Activated CD8-positive, alpha-beta T cell treated with anti-CD3 and anti-CD28 coated beads, Interleukin-2, amount 10 ng/mL, durations not matched to agents 7 days and 5 days (primary cell): ENCODE results near the gene NDEL1. TPM values are rescaled to one million over a fixed set of nuclear protein-coding genes. Genes with fewer than 3 reads are reported as not detected.

ENCODE experiments used
- ATAC-seq: fragments of 150-1000 bp; cut with Tn5 transposase; one replicate; pipeline ENCODE4 v1.10.0; 2021; ENCODE audit warnings: moderate library complexity
- CTCF ChIA-PET: fragments of 350-600 bp; sonication (Branson Sonifier 250); formaldehyde crosslinking; loops from one replicate; lab custom pipeline; 2021; ENCODE audit warnings: antibody characterized with exemption; lab: Charles Lee
- POLR2A ChIA-PET: fragments of 350-600 bp; sonication (Branson Sonifier 250); formaldehyde crosslinking; loops from one replicate; lab custom pipeline; 2021; ENCODE audit warnings: antibody characterized with exemption; lab: Charles Lee
- DNase-seq: peaks from one replicate; pipeline ENCODE4 v3.0.0-alpha.2; 2020
- H3K27ac Mint-ChIP-seq: one replicate; pipeline ENCODE4 v1.8.0; 2021; ENCODE audit warnings: mild to moderate bottlenecking, mixed read lengths
- H3K27me3 Mint-ChIP-seq: one replicate; pipeline ENCODE4 v1.8.0; 2021; ENCODE audit warnings: low read depth, mixed read lengths
- H3K36me3 Mint-ChIP-seq: one replicate; pipeline ENCODE4 v1.8.0; 2021; ENCODE audit warnings: low read depth, mixed read lengths
- H3K4me1 Mint-ChIP-seq: one replicate; pipeline ENCODE4 v1.8.0; 2021; ENCODE audit warnings: low read depth, mixed read lengths
- H3K4me3 Mint-ChIP-seq: one replicate; pipeline ENCODE4 v1.8.0; 2021; ENCODE audit warnings: mild to moderate bottlenecking, mixed read lengths
- H3K9me3 Mint-ChIP-seq: one replicate; pipeline ENCODE4 v1.8.0; 2022; ENCODE audit warnings: mixed read lengths; ENCODE audit not compliant: insufficient read depth
- total RNA-seq, 2 experiments: library from RNA; stranded (reverse); gene quantifications; one replicate each; pipeline ENCODE4 v1.2.3, GENCODE V29; 2021

Gene NDEL1
- total RNA-seq, 2 experiments from 2014 or later = 48.1 to 52.5 TPM

DNA sequence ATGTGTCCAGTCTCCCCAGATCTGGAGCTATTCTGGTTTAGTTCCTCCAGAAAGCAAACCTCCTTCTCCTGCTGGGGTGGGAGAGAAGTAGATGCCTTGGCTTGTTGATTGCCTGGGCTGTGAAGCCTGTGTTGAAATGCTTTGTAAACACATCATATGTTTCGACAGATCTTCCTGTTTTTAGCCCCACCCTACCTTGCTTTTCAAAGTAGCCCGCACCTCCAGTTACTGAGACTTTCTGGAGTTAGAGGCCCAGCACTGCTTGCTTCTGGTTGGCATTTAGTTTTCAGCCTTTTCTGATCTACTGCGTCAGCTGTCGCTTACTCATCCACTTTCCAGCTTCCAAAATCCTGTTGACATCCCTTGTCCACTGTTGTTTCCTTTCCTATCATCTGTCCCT, 17.9 kb upstream of the NDEL1 start:
- Mint-ChIP-seq H3K27ac (no peak overlapping the region), H3K27me3 (peaks cover 49% of the 10 kb centered on the region)
- CTCF ChIA-PET = interaction anchor here (4.5 kb wide), 1 partner anchor 8 kb away, joined by 36 read pairs; no protein-coding TSS in a partner anchor

GRCh38 chr17:8418471-8418870, 17.2 kb upstream of the NDEL1 start:
- H3K9me3 Mint-ChIP-seq = no peaks in the 10 kb centered on the region
- H3K4me1 Mint-ChIP-seq = peaks cover 3% of the 10 kb centered on the region
- H3K27me3 Mint-ChIP-seq = peaks cover 50% of the 10 kb centered on the region
- no peak for ATAC-seq
- no peaks in the 10 kb centered on the region for H3K36me3 Mint-ChIP-seq
- H3K4me3 Mint-ChIP-seq = no peak overlapping the region
- ChIA-PET CTCF (interaction anchor here (4.5 kb wide), 1 partner anchor 8 kb away, joined by 36 read pairs; no protein-coding TSS in a partner anchor), POLR2A (no interaction called here)
- no peak overlapping the region for H3K27ac Mint-ChIP-seq
- DNase-seq = no peak

More for the DNA sequence above, 17.9 kb upstream of the NDEL1 start:
- H3K4me3 Mint-ChIP-seq = no peak overlapping the region
- H3K4me1 Mint-ChIP-seq = peaks cover 10% of the 10 kb centered on the region
- H3K36me3 Mint-ChIP-seq = no peaks in the 10 kb centered on the region
- DNase-seq = no peak
- H3K9me3 Mint-ChIP-seq = no peaks in the 10 kb centered on the region
- ATAC-seq = no peak
- POLR2A ChIA-PET = no interaction called here

DNA sequence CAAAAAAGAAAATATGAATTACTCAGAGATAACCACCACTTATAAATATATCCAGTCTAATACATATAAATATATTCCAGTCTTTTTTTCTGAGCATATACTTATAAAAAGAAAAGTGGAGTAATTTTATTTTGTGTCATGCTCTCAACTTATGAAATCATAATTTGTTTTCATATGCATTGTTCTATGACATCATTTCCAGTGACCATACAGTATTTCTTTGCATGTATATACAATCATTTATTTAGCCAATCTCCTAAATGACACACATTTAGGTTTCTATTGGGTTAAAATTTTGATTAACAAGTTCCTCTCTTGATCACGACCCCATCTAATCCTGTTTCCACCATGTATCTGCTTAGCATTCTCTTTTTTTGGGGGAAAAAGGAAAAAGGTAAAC, 16.4 kb upstream of the NDEL1 start:
- no peaks in the 10 kb centered on the region for H3K4me1 Mint-ChIP-seq
- ATAC-seq (no peak), DNase-seq (no peak)
- H3K36me3 Mint-ChIP-seq = no peaks in the 10 kb centered on the region
- H3K27ac Mint-ChIP-seq = no peak overlapping the region
- ChIA-PET CTCF (interaction anchor here (4.5 kb wide), 1 partner anchor 9 kb away, joined by 36 read pairs; no protein-coding TSS in a partner anchor), POLR2A (interaction anchor here (0.9 kb wide), 1 partner anchor 9 kb away, joined by 3 read pairs; no protein-coding TSS in a partner anchor)
- H3K9me3 Mint-ChIP-seq = no peaks in the 10 kb centered on the region
- peaks cover 50% of the 10 kb centered on the region for H3K27me3 Mint-ChIP-seq
- no peak overlapping the region for H3K4me3 Mint-ChIP-seq

DNA sequence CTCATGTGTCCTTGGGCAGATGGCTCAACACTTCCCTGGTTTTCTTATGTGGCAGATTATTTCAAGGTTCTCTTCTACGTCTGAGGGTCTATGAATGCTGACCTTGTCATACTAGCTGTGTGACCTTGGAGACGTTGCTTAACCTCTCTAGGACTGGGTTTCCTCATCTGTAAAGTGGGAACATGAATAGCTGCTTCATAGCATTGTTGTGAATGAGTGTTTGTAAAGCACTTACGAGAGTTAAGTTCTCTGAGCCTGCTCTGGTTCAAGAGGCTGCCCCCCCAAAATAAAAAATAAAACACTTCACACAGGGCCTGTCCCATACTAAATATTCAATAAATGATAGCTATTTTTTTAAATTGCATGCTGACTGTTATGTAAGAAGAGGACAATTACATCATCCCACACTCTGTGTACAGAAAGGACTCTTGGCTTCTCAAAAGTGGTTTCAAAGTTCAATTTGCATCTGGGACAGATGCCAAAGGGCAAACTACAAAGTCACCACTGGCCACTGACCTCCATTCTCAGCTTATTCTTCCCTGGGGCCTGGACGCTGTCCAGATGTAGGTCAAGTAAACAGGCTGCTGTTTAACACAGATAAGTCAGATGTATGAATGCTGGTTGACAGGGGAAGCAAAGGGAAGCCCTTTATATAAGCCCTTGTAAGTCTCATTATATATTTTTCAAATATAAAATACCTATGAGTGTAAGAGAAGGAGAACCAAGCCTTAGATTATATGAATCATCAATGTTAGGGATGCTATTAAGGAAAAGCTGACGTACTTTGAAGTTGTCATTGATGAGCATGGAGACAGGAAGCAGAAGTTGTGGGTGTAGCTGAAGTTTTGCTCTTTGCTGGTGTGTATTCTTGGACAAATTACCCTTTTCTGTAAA, 15.4 kb upstream of the NDEL1 start:
- DNase-seq (no peak), ATAC-seq (no peak)
- Mint-ChIP-seq H3K4me3 (no peak overlapping the region), H3K4me1 (no peaks in the 10 kb centered on the region), H3K9me3 (no peaks in the 10 kb centered on the region), H3K36me3 (no peaks in the 10 kb centered on the region), H3K27ac (no peak overlapping the region), H3K27me3 (peaks cover 49% of the 10 kb centered on the region)
- ChIA-PET POLR2A (interaction anchor here (0.9 kb wide), 1 partner anchor 10 kb away, joined by 3 read pairs; no protein-coding TSS in a partner anchor), CTCF (interaction anchor here (4.5 kb wide), 1 partner anchor 10 kb away, joined by 36 read pairs; no protein-coding TSS in a partner anchor)

GRCh38 chr17:8421571-8421970, 14.1 kb upstream of the NDEL1 start:
- DNase-seq (no peak), ATAC-seq (no peak)
- Mint-ChIP-seq H3K9me3 (no peaks in the 10 kb centered on the region), H3K36me3 (no peaks in the 10 kb centered on the region), H3K4me3 (no peak overlapping the region), H3K4me1 (no peaks in the 10 kb centered on the region), H3K27me3 (peaks cover 41% of the 10 kb centered on the region), H3K27ac (no peak overlapping the region)
- CTCF ChIA-PET = interaction anchor here (4.5 kb wide), 1 partner anchor 11 kb away, joined by 36 read pairs; no protein-coding TSS in a partner anchor
- POLR2A ChIA-PET = no interaction called here

DNA sequence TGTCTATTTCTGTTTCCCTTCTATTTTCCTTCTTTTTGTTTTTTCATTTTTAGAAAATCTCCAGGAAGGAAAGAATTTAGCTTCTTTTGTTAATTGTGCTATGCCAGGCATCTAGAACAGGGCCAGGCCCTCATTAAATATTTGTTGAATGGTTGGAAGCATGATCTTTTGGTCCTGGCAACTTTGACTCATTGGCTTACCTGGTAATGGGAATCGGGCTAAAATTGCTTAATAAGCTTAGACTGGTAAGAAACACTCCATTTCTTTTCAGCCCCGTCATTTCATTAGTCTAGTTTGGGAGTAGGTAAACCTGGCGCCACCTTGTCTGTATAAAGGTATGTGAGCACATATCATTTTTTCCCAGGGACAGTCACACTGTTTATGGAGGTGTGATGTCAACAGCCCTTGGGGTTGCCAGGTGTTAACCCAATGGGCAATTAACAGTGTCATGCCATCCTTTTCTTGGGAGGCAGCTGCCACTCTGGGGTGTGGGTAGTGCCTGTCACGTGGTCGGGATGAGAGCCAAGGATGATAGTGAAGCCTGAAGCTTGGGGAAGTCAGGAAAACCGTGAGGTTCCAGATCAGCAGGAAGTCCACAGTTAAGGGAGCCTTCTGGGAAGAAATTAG, 9.5 kb upstream of the NDEL1 start:
- ChIA-PET CTCF (interaction anchor here (3.8 kb wide), 1 partner anchor 16 kb away, joined by 14 read pairs; no protein-coding TSS in a partner anchor), POLR2A (no interaction called here)
- no peaks in the 10 kb centered on the region for H3K9me3 Mint-ChIP-seq
- H3K27ac Mint-ChIP-seq = no peak overlapping the region
- ATAC-seq (no peak), DNase-seq (no peak)
- H3K4me3 Mint-ChIP-seq = no peak overlapping the region
- no peaks in the 10 kb centered on the region for H3K4me1 Mint-ChIP-seq
- H3K36me3 Mint-ChIP-seq = no peaks in the 10 kb centered on the region
- peaks cover 17% of the 10 kb centered on the region for H3K27me3 Mint-ChIP-seq

DNA sequence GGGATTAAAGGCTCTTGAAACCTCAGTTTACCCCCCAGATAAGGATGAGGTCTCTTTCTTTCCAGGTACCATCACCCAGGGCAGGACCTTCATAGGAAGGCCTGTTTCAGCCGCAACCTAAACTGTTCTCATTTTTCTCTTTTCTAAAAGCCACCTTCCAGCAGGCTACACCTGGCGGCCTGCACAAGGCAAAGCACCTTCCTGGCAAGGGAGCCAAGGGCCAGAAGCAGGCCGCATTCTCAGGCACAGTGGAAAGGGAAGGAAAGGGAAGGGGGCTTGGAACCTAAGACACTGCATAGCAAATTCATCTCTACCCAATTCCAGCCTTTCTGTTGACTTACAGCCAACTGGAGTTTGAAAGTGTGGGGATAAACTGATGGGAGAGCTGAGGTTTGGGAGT, 8.9 kb upstream of the NDEL1 start:
- Mint-ChIP-seq H3K4me3 (no peak overlapping the region), H3K36me3 (no peaks in the 10 kb centered on the region), H3K27ac (no peak overlapping the region), H3K27me3 (peaks cover 15% of the 10 kb centered on the region), H3K4me1 (no peaks in the 10 kb centered on the region), H3K9me3 (no peaks in the 10 kb centered on the region)
- no peak for DNase-seq
- ATAC-seq = no peak
- POLR2A ChIA-PET = no interaction called here
- CTCF ChIA-PET = interaction anchor here (3.8 kb wide), 1 partner anchor 17 kb away, joined by 14 read pairs; no protein-coding TSS in a partner anchor

GRCh38 chr17:8430966-8431365, 4.7 kb upstream of the NDEL1 start:
- no peaks in the 10 kb centered on the region for H3K9me3 Mint-ChIP-seq
- no peak overlapping the region for H3K4me3 Mint-ChIP-seq
- ATAC-seq = no peak
- DNase-seq = no peak
- H3K27ac Mint-ChIP-seq = no peak overlapping the region
- CTCF ChIA-PET = interaction anchor here (1.0 to 1.9 kb wide), 3 partner anchors 21 to 316 kb away, joined by 3 to 6 read pairs (median 5); no protein-coding TSS in a partner anchor
- peaks cover 4% of the 10 kb centered on the region for H3K4me1 Mint-ChIP-seq
- POLR2A ChIA-PET = interaction anchor here (0.6 kb wide), 1 partner anchor 184 kb away, joined by 3 read pairs; no protein-coding TSS in a partner anchor
- peaks cover 4% of the 10 kb centered on the region for H3K27me3 Mint-ChIP-seq
- no peaks in the 10 kb centered on the region for H3K36me3 Mint-ChIP-seq

GRCh38 chr17:8436169-8436843, 622 bp downstream of the NDEL1 start:
- H3K4me3 Mint-ChIP-seq = peak overlapping the region; percentile 93
- H3K9me3 Mint-ChIP-seq = no peaks in the 10 kb centered on the region
- peak overlapping the region; percentile 95 for H3K27ac Mint-ChIP-seq
- H3K27me3 Mint-ChIP-seq = no peaks in the 10 kb centered on the region
- ChIA-PET CTCF (interaction anchor here (0.7 to 1.7 kb wide), 9 partner anchors 26 to 856 kb away, joined by 3 to 10 read pairs (median 4); partner anchors contain the start of gene RPL26), POLR2A (interaction anchor here (0.8 to 1.9 kb wide), 7 partner anchors 11 to 215 kb away, joined by 3 to 6 read pairs (median 4); no protein-coding TSS in a partner anchor)
- H3K36me3 Mint-ChIP-seq = peaks cover 11% of the 10 kb centered on the region
- DNase-seq (peak; percentile 70), ATAC-seq (peak; percentile 66)
- peaks cover 37% of the 10 kb centered on the region for H3K4me1 Mint-ChIP-seq

DNA sequence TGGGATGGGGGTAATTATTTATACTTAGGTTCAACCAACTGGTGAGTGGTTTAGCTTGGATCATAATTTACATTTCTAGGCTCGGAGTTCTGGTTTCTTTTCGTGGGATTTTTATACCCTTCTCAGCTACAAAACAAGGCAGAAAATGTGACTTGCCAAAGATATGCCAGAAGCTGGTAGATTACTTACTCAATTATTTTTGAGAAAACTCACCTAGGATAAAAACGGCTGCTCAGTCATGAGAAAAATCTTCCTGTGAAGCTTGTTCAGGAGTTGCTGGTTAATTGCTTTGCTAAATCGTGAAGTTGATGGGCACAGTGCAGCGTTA, 1.1 kb downstream of the NDEL1 start:
- H3K4me1 Mint-ChIP-seq = peaks cover 41% of the 10 kb centered on the region
- H3K27me3 Mint-ChIP-seq = no peaks in the 10 kb centered on the region
- no peak for DNase-seq
- ChIA-PET POLR2A (interaction anchor here (0.8 to 1.9 kb wide), 6 partner anchors 11 to 216 kb away, joined by 3 to 6 read pairs (median 4); no protein-coding TSS in a partner anchor), CTCF (interaction anchor here (1.0 to 1.2 kb wide), 4 partner anchors 27 to 310 kb away, joined by 3 to 10 read pairs (median 5); no protein-coding TSS in a partner anchor)
- ATAC-seq = no peak
- H3K36me3 Mint-ChIP-seq = peaks cover 13% of the 10 kb centered on the region
- no peaks in the 10 kb centered on the region for H3K9me3 Mint-ChIP-seq
- peak overlapping the region; percentile 95 for H3K27ac Mint-ChIP-seq
- peak overlapping the region; percentile 93 for H3K4me3 Mint-ChIP-seq

GRCh38 chr17:8438441-8438840, 2.8 kb downstream of the NDEL1 start:
- ChIA-PET POLR2A (interaction anchor here (1.2 kb wide), 1 partner anchor 420 kb away, joined by 3 read pairs; no protein-coding TSS in a partner anchor), CTCF (interaction anchor here (0.6 to 1.7 kb wide), 3 partner anchors 28 to 307 kb away, joined by 3 to 8 read pairs (median 3); partner anchors contain the start of gene RPL26)
- H3K4me1 Mint-ChIP-seq = peaks cover 44% of the 10 kb centered on the region
- H3K27me3 Mint-ChIP-seq = no peaks in the 10 kb centered on the region
- no peak overlapping the region for H3K27ac Mint-ChIP-seq
- peak; percentile 35 for DNase-seq
- no peaks in the 10 kb centered on the region for H3K9me3 Mint-ChIP-seq
- H3K4me3 Mint-ChIP-seq = no peak overlapping the region
- ATAC-seq = no peak
- H3K36me3 Mint-ChIP-seq = peaks cover 16% of the 10 kb centered on the region
